ENCODE measurements around the gene SH3RF3. TPM values are rescaled to one million over a fixed set of nuclear protein-coding genes. Genes with fewer than 3 reads are reported as not detected.

SH3RF3 gene
- total and polyA plus RNA-seq, 4 donors = 2.9 to 9.7 (median 8.6) TPM

DNA sequence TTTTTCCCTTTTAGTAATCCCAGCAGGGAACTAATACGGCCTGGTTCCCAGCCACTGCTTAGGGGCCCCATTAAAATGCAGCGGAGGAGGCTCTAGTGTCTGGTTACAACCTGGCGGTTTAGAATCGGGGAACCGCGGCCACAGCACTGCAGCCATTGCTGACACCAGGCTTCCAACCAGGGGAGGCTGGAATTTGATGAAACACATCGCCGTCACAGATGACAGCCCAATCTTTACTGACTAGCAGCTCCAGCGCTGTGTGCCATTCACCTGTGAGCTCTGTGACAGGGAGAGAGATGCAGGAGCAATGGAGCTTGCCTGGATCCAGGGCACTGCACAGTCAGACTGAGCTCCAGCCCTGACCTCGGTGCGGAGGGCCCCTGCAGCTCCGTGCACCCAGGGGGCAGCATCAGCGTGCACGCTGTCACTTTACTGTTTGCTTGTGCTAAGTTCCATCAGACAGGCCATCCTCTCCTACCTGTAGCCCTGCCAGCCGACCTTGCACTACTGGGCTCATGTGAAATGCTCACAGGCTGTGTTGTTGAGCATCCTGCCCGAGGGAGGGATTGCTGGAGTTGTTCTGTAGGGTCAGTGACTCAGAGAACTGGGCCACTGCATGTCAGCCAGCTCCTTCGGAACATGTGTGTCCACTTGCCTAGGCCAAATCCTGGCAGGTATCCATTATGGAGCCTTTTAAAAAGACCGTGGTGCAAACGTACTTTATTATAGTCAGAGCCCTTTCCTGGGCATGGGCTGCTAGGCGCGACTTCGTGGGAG, 281.2 kb downstream of the SH3RF3 start:
- no peak overlapping the region for H3K9ac ChIP-seq (ENCODE audit: insufficient read depth in 1 of 2, low read length in 2 of 2)
- H3K4me3 ChIP-seq = no peak overlapping the region
- ATAC-seq (ENCODE audit: insufficient read depth, low FRiP score) (no peak), DNase-seq (no peak)
- TF ChIP-seq, protein P1, sequence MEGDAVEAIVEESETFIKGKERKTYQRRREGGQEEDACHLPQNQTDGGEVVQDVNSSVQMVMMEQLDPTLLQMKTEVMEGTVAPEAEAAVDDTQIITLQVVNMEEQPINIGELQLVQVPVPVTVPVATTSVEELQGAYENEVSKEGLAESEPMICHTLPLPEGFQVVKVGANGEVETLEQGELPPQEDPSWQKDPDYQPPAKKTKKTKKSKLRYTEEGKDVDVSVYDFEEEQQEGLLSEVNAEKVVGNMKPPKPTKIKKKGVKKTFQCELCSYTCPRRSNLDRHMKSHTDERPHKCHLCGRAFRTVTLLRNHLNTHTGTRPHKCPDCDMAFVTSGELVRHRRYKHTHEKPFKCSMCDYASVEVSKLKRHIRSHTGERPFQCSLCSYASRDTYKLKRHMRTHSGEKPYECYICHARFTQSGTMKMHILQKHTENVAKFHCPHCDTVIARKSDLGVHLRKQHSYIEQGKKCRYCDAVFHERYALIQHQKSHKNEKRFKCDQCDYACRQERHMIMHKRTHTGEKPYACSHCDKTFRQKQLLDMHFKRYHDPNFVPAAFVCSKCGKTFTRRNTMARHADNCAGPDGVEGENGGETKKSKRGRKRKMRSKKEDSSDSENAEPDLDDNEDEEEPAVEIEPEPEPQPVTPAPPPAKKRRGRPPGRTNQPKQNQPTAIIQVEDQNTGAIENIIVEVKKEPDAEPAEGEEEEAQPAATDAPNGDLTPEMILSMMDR (IDR thresholded peaks at IDR 0.05; ENCODE audit: control extremely low read depth, extremely low read depth) = no peak
- H3K4me1 ChIP-seq (ENCODE audit: control insufficient read depth in 5 of 5, insufficient read depth in 5 of 5, low read length in 5 of 5) = peaks cover 0 to 3% (median 0%) of the 10 kb centered on the region in 5 donors
- H3K36me3 ChIP-seq (ENCODE audit: control insufficient read depth in 4 of 4, insufficient read depth in 4 of 4, low read length in 4 of 4) = peaks cover 0 to 3% (median 0%) of the 10 kb centered on the region in 4 donors
- H3K9me3 ChIP-seq (ENCODE audit: control insufficient read depth in 4 of 4, insufficient read depth in 3 of 4, low read length in 3 of 4) = peaks cover 0 to 2% (median 0%) of the 10 kb centered on the region in 4 donors
- no peak overlapping the region for H3K27ac ChIP-seq (ENCODE audit: low read depth in 1 of 2, low read length in 1 of 2)
- no peaks in the 10 kb centered on the region for H3K27me3 ChIP-seq (ENCODE audit: control insufficient read depth in 3 of 3, insufficient read depth in 3 of 3, low read length in 2 of 3)
- WGBS, 2 donors = 84 to 94% methylated on average over 22 of the region's 22 CpGs

DNA sequence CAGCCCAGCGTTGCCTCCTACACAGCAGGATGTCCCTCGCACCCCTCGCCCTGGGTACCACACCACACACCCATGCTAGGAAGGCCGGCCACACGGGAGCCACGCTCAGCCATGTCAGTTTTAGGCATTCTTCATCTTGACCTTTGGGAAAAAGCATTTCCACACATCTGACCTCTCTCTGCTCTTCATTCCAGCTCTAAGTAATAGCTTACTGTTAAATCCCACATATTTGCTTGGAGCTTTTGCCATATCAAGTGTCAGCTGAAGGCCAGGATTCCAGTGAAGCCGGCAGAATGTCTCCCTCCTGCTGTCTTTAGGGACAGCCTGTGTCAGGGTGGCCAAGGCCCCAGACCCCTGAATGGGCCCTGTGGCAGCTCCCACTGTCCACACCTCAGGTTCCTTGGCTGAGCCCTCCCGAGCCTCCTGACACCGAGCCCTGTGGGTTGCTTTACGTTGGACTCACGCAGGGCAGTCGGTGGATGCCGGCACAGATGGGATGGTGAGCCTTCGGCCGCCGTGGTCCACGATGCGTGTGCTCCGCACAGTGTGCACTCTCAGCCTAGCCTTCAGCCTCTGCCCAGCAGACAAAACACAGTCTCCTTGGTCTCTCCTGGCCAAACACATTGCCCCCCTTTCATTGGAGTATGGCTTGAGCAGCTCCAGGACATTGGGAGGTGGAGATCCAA, 282.8 kb downstream of the SH3RF3 start:
- DNase-seq = no peak
- no peak overlapping the region for H3K27ac ChIP-seq (ENCODE audit: low read depth in 1 of 2, low read length in 1 of 2)
- peaks cover 0 to 3% (median 0%) of the 10 kb centered on the region in 5 donors for H3K4me1 ChIP-seq (ENCODE audit: control insufficient read depth in 5 of 5, insufficient read depth in 5 of 5, low read length in 5 of 5)
- TF ChIP-seq, protein P1 (IDR thresholded peaks at IDR 0.05; ENCODE audit: control extremely low read depth, extremely low read depth) = no peak
- H3K9ac ChIP-seq (ENCODE audit: insufficient read depth in 1 of 2, low read length in 2 of 2) = no peak overlapping the region
- no peaks in the 10 kb centered on the region for H3K27me3 ChIP-seq (ENCODE audit: control insufficient read depth in 3 of 3, insufficient read depth in 3 of 3, low read length in 2 of 3)
- WGBS, 2 donors = 95 to 97% methylated on average over 19 of the region's 19 CpGs
- H3K36me3 ChIP-seq (ENCODE audit: control insufficient read depth in 4 of 4, insufficient read depth in 4 of 4, low read length in 4 of 4) = peaks cover 0 to 3% (median 0%) of the 10 kb centered on the region in 4 donors
- no peak overlapping the region for H3K4me3 ChIP-seq
- ATAC-seq (ENCODE audit: insufficient read depth, low FRiP score) = no peak
- H3K9me3 ChIP-seq (ENCODE audit: control insufficient read depth in 4 of 4, insufficient read depth in 3 of 4, low read length in 3 of 4) = peaks cover 0 to 2% (median 0%) of the 10 kb centered on the region in 4 donors

DNA sequence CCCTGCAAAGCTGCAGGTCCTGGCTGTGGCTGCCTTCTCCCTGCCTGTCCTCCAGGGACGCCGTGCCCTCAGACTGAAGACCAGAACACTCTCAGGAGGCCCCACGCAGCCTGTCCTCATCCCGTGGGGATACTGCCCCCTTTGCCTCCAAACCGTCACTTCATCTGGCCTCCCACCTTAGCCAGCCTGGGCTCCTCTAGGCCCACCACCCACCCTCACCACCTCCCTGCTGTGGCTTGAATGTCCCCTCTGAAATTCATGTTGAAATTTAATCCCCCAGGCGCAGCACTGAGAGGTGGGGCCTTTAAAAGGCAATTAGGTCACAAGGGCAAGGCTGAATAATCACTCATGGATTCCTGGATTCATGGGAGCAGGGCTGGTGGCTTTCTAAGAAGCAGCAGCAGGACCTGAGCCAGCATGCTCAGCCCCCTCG, 286.6 kb downstream of the SH3RF3 start:
- no peak for DNase-seq

More for the DNA sequence above, 286.6 kb downstream of the SH3RF3 start:
- Histone ChIP-seq H3K4me1 (ENCODE audit: control insufficient read depth in 5 of 5, insufficient read depth in 5 of 5, low read length in 5 of 5) (peaks cover 0 to 9% (median 6%) of the 10 kb centered on the region in 5 donors), H3K27ac (ENCODE audit: low read depth in 1 of 2, low read length in 1 of 2) (no peak overlapping the region), H3K9ac (ENCODE audit: insufficient read depth in 1 of 2, low read length in 2 of 2) (no peak overlapping the region), H3K9me3 (ENCODE audit: control insufficient read depth in 4 of 4, insufficient read depth in 3 of 4, low read length in 3 of 4) (peaks cover 0 to 2% (median 0%) of the 10 kb centered on the region in 4 donors), H3K4me3 (no peak overlapping the region), H3K27me3 (ENCODE audit: control insufficient read depth in 3 of 3, insufficient read depth in 3 of 3, low read length in 2 of 3) (no peaks in the 10 kb centered on the region), H3K36me3 (ENCODE audit: control insufficient read depth in 4 of 4, insufficient read depth in 4 of 4, low read length in 4 of 4) (peaks cover 0 to 3% (median 0%) of the 10 kb centered on the region in 4 donors)
- TF ChIP-seq, protein P1 (IDR thresholded peaks at IDR 0.05; ENCODE audit: control extremely low read depth, extremely low read depth) = no peak
- ATAC-seq (ENCODE audit: insufficient read depth, low FRiP score) = no peak
- 92 to 95% methylated on average over 7 of the region's 7 CpGs for WGBS, 2 donors

Data from lung (tissue), 12 donors.